ENCODE measurements around the gene USP20.

USP20 gene

GRCh38 chr9:129867136-129868022 is 32.1 kb downstream of the USP20 start:
- no peak overlapping the region for H3K9ac ChIP-seq (ENCODE audit: low read depth, low read length)
- H3K36me3 ChIP-seq (ENCODE audit: control insufficient read depth, insufficient read depth, low read length): peaks cover 16% of the 10 kb centered on the region
- H3K27ac ChIP-seq (ENCODE audit: low read depth, low read length): no peak overlapping the region
- H3K4me1 ChIP-seq (ENCODE audit: control insufficient read depth, insufficient read depth, low read length): no peaks in the 10 kb centered on the region
- H3K4me3 ChIP-seq (ENCODE audit: low read depth, low read length): no peak overlapping the region
- H3K27me3 ChIP-seq (ENCODE audit: control insufficient read depth, insufficient read depth, low read length): no peaks in the 10 kb centered on the region
- no peaks in the 10 kb centered on the region for H3K9me3 ChIP-seq (ENCODE audit: control insufficient read depth, insufficient read depth, low read length)

- peaks cover 14% of the 10 kb centered on the region for H3K36me3 ChIP-seq (ENCODE audit: control insufficient read depth, insufficient read depth, low read length)
- H3K27ac ChIP-seq (ENCODE audit: low read depth, low read length): no peak overlapping the region
- H3K27me3 ChIP-seq (ENCODE audit: control insufficient read depth, insufficient read depth, low read length): no peaks in the 10 kb centered on the region
- no peaks in the 10 kb centered on the region for H3K9me3 ChIP-seq (ENCODE audit: control insufficient read depth, insufficient read depth, low read length)
- no peak overlapping the region for H3K4me3 ChIP-seq (ENCODE audit: low read depth, low read length)
- no peaks in the 10 kb centered on the region for H3K4me1 ChIP-seq (ENCODE audit: control insufficient read depth, insufficient read depth, low read length)
- no peak overlapping the region for H3K9ac ChIP-seq (ENCODE audit: low read depth, low read length)
Measured at GRCh38 chr9:129868023-129868871, 33.0 kb downstream of the USP20 start.

GRCh38 chr9:129868872-129869486 is 33.7 kb downstream of the USP20 start:
- H3K4me1 ChIP-seq (ENCODE audit: control insufficient read depth, insufficient read depth, low read length): no peaks in the 10 kb centered on the region
- no peaks in the 10 kb centered on the region for H3K9me3 ChIP-seq (ENCODE audit: control insufficient read depth, insufficient read depth, low read length)
- no peak overlapping the region for H3K4me3 ChIP-seq (ENCODE audit: low read depth, low read length)
- H3K9ac ChIP-seq (ENCODE audit: low read depth, low read length): no peak overlapping the region
- H3K27me3 ChIP-seq (ENCODE audit: control insufficient read depth, insufficient read depth, low read length): no peaks in the 10 kb centered on the region
- H3K36me3 ChIP-seq (ENCODE audit: control insufficient read depth, insufficient read depth, low read length): peaks cover 11% of the 10 kb centered on the region
- H3K27ac ChIP-seq (ENCODE audit: low read depth, low read length): no peak overlapping the region

- H3K9ac ChIP-seq (ENCODE audit: low read depth, low read length): no peak overlapping the region
- H3K36me3 ChIP-seq (ENCODE audit: control insufficient read depth, insufficient read depth, low read length): peaks cover 19% of the 10 kb centered on the region
- H3K9me3 ChIP-seq (ENCODE audit: control insufficient read depth, insufficient read depth, low read length): no peaks in the 10 kb centered on the region
- H3K4me1 ChIP-seq (ENCODE audit: control insufficient read depth, insufficient read depth, low read length): no peaks in the 10 kb centered on the region
- H3K27me3 ChIP-seq (ENCODE audit: control insufficient read depth, insufficient read depth, low read length): no peaks in the 10 kb centered on the region
- no peak overlapping the region for H3K4me3 ChIP-seq (ENCODE audit: low read depth, low read length)
- H3K27ac ChIP-seq (ENCODE audit: low read depth, low read length): no peak overlapping the region
Measured at GRCh38 chr9:129869585-129870501, 34.6 kb downstream of the USP20 start.

DNA sequence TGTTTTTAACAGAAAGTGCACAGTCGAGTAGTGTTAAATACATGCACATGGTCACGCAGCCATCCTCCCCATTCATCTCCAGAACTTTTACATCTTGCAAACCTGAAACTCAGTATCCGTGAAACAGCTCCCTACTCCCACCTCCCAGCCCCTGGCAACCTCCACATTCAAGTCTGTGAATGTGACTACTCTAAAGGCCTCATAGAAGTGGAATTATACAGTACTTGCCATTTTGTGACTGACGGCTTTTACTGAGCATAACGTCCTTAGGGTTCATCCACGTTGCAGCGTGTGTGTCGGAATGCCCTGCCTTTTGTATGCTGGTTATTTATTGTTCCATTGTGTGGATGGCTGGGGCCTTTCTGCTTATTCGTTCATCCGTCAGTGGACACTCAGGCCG is 35.8 kb downstream of the USP20 start:
- H3K9ac ChIP-seq (ENCODE audit: low read depth, low read length): no peak overlapping the region
- no peak overlapping the region for H3K4me3 ChIP-seq (ENCODE audit: low read depth, low read length)
- no peaks in the 10 kb centered on the region for H3K4me1 ChIP-seq (ENCODE audit: control insufficient read depth, insufficient read depth, low read length)
- H3K27me3 ChIP-seq (ENCODE audit: control insufficient read depth, insufficient read depth, low read length): no peaks in the 10 kb centered on the region
- H3K9me3 ChIP-seq (ENCODE audit: control insufficient read depth, insufficient read depth, low read length): no peaks in the 10 kb centered on the region
- H3K27ac ChIP-seq (ENCODE audit: low read depth, low read length): no peak overlapping the region
- H3K36me3 ChIP-seq (ENCODE audit: control insufficient read depth, insufficient read depth, low read length): peaks cover 24% of the 10 kb centered on the region

GRCh38 chr9:129873563-129874190 is 38.4 kb downstream of the USP20 start:
- H3K9ac ChIP-seq (ENCODE audit: low read depth, low read length): no peak overlapping the region
- no peaks in the 10 kb centered on the region for H3K4me1 ChIP-seq (ENCODE audit: control insufficient read depth, insufficient read depth, low read length)
- H3K27ac ChIP-seq (ENCODE audit: low read depth, low read length): no peak overlapping the region
- H3K9me3 ChIP-seq (ENCODE audit: control insufficient read depth, insufficient read depth, low read length): no peaks in the 10 kb centered on the region
- no peak overlapping the region for H3K4me3 ChIP-seq (ENCODE audit: low read depth, low read length)
- H3K36me3 ChIP-seq (ENCODE audit: control insufficient read depth, insufficient read depth, low read length): peaks cover 20% of the 10 kb centered on the region
- H3K27me3 ChIP-seq (ENCODE audit: control insufficient read depth, insufficient read depth, low read length): no peaks in the 10 kb centered on the region

- H3K4me3 ChIP-seq (ENCODE audit: low read depth, low read length): no peak overlapping the region
- peaks cover 20% of the 10 kb centered on the region for H3K36me3 ChIP-seq (ENCODE audit: control insufficient read depth, insufficient read depth, low read length)
- H3K9ac ChIP-seq (ENCODE audit: low read depth, low read length): no peak overlapping the region
- no peak overlapping the region for H3K27ac ChIP-seq (ENCODE audit: low read depth, low read length)
- H3K4me1 ChIP-seq (ENCODE audit: control insufficient read depth, insufficient read depth, low read length): no peaks in the 10 kb centered on the region
- H3K9me3 ChIP-seq (ENCODE audit: control insufficient read depth, insufficient read depth, low read length): no peaks in the 10 kb centered on the region
- H3K27me3 ChIP-seq (ENCODE audit: control insufficient read depth, insufficient read depth, low read length): no peaks in the 10 kb centered on the region
Measured at GRCh38 chr9:129874261-129875101, 39.2 kb downstream of the USP20 start.

GRCh38 chr9:129875181-129875611 is 39.9 kb downstream of the USP20 start:
- H3K27ac ChIP-seq (ENCODE audit: low read depth, low read length): no peak overlapping the region
- H3K9ac ChIP-seq (ENCODE audit: low read depth, low read length): no peak overlapping the region
- H3K4me1 ChIP-seq (ENCODE audit: control insufficient read depth, insufficient read depth, low read length): no peaks in the 10 kb centered on the region
- no peaks in the 10 kb centered on the region for H3K27me3 ChIP-seq (ENCODE audit: control insufficient read depth, insufficient read depth, low read length)
- H3K36me3 ChIP-seq (ENCODE audit: control insufficient read depth, insufficient read depth, low read length): peaks cover 21% of the 10 kb centered on the region
- no peak overlapping the region for H3K4me3 ChIP-seq (ENCODE audit: low read depth, low read length)
- no peaks in the 10 kb centered on the region for H3K9me3 ChIP-seq (ENCODE audit: control insufficient read depth, insufficient read depth, low read length)

DNA sequence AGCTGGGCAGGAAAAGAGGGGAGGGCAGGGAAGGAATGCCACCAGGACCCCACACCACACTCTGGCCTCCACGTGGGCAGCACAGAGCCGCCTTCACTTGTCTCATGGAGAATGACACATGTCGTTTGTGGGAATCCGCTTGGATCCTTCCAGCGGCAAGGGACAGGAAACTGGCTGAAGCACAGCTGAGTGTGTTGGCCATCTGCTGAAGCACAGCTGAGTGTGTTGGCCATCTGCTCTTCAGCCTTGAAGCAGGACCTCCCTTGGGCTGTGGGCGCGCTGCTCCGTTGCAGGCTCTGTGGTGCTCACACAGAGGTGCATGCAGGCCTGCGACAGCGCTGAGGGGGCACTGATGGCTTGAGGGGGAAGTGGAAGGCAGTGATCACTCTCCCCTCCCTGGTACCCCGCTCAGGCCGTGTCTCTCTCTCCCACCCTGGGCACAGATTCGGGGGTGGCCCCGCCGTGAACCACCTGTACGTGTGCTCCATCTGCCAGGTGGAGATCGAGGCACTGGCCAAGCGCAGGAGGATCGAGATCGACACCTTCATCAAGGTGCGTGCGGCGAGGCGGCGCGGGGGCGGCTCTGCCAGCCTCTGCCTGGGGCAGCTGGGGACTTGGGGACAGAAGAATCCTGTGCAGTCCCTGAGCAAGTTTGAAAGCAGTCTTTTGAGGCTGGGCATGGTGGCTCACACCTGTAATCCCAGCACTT is 40.6 kb downstream of the USP20 start:
- Histone ChIP-seq H3K36me3 (ENCODE audit: control insufficient read depth, insufficient read depth, low read length) (peaks cover 24% of the 10 kb centered on the region), H3K4me1 (ENCODE audit: control insufficient read depth, insufficient read depth, low read length) (peaks cover 3% of the 10 kb centered on the region; the same call in 1 of the 2 replicates), H3K9ac (ENCODE audit: low read depth, low read length) (no peak overlapping the region), H3K9me3 (ENCODE audit: control insufficient read depth, insufficient read depth, low read length) (no peaks in the 10 kb centered on the region), H3K27ac (ENCODE audit: low read depth, low read length) (no peak overlapping the region), H3K27me3 (ENCODE audit: control insufficient read depth, insufficient read depth, low read length) (no peaks in the 10 kb centered on the region), H3K4me3 (ENCODE audit: low read depth, low read length) (no peak overlapping the region)

Measured in HUES48 (cell line).